OCI-LY7 (cell line): ENCODE results near the gene ERGIC2.

Source experiments
- EZH2phosphoT487 ChIP-seq: fragments of 200-600 bp; sonication (generic); IDR thresholded peaks from 2 replicates; pipeline ENCODE4 v1.6.1; 2018; ENCODE audit warnings: low read depth, borderline replicate concordance, mild to moderate bottlenecking, mixed run types, antibody characterized with exemption, low read length, moderate library complexity, mixed read lengths
- TF ChIP-seq, protein P1 (sequence below): fragments of 200-600 bp; sonication (generic); conservative IDR thresholded peaks from 2 replicates; pipeline ENCODE4 v1.5.1; 2014; ENCODE audit warnings: mild to moderate bottlenecking, antibody characterized with exemption, low read length, moderate library complexity, mixed read lengths

GRCh38 chr12:29389295-29389919, 8.4 kb upstream of the ERGIC2 start:
- TF ChIP-seq, protein P1, sequence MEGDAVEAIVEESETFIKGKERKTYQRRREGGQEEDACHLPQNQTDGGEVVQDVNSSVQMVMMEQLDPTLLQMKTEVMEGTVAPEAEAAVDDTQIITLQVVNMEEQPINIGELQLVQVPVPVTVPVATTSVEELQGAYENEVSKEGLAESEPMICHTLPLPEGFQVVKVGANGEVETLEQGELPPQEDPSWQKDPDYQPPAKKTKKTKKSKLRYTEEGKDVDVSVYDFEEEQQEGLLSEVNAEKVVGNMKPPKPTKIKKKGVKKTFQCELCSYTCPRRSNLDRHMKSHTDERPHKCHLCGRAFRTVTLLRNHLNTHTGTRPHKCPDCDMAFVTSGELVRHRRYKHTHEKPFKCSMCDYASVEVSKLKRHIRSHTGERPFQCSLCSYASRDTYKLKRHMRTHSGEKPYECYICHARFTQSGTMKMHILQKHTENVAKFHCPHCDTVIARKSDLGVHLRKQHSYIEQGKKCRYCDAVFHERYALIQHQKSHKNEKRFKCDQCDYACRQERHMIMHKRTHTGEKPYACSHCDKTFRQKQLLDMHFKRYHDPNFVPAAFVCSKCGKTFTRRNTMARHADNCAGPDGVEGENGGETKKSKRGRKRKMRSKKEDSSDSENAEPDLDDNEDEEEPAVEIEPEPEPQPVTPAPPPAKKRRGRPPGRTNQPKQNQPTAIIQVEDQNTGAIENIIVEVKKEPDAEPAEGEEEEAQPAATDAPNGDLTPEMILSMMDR, result no peak
- no peak for TF ChIP-seq EZH2phosphoT487
